BJ (cell line): Measurements from ENCODE around the gene SH2B2. TPM values are rescaled to one million over a fixed set of nuclear protein-coding genes. Genes with fewer than 3 reads are reported as not detected.

Experiments
- CTCF ChIA-PET: fragments of 350-600 bp; formaldehyde crosslinking; extraction: SDS; loops from one replicate; lab custom pipeline; 2021; ENCODE audit warnings: antibody characterized with exemption, inconsistent platforms; lab: Yijun Ruan, JAX
- POLR2A ChIA-PET: fragments of 300-600 bp; sonication (Branson Sonifier 250); formaldehyde crosslinking; extraction: SDS; loops from one replicate; lab custom pipeline; 2021; ENCODE audit warnings: antibody characterized with exemption; lab: Charles Lee
- DNase-seq: peaks from one replicate; pipeline ENCODE4 v3.0.0-alpha.2; 2011; ENCODE audit warnings: low read depth
- H3K27me3 ChIP-seq: 2 replicates; pipeline ENCODE4 v1.6.0; 2011; ENCODE audit warnings: low read length; ENCODE audit not compliant: control insufficient read depth, insufficient read depth
- H3K36me3 ChIP-seq: 2 replicates; pipeline ENCODE4 v1.5.1; 2011; ENCODE audit warnings: low read length; ENCODE audit not compliant: control insufficient read depth, insufficient read depth
- H3K4me3 ChIP-seq: 2 replicates; pipeline ENCODE4 v1.5.1; 2011; ENCODE audit warnings: low read depth, mild to moderate bottlenecking, control low read depth, low read length
- CTCF ChIP-seq: IDR thresholded peaks from 2 replicates; pipeline ENCODE4 v1.5.1; 2011; ENCODE audit warnings: low read depth, mild to moderate bottlenecking, control low read depth, inconsistent platforms, low read length, moderate library complexity; ENCODE audit not compliant: insufficient read depth
- polyA plus RNA-seq: library from polyadenylated mRNA; depleted of rRNA; stranded (reverse); fragments of >200 nt; gene quantifications from 2 replicates; pipeline ENCODE4 v1.2.3, GENCODE V29; 2011

Gene SH2B2
- polyA plus RNA-seq, 1 experiment, result 0.58 TPM

- Histone ChIP-seq H3K36me3 (peaks cover 5% of the 10 kb centered on the region), H3K4me3 (no peak overlapping the region), H3K27me3 (no peaks in the 10 kb centered on the region)
- ChIA-PET POLR2A (no interaction called here), CTCF (interaction anchor here (0.7 to 1.2 kb wide), 2 partner anchors 12 to 31 kb away, joined by 3 to 5 read pairs; no protein-coding TSS in a partner anchor)
- DNase-seq, result no peak
- no peak for TF ChIP-seq CTCF
These were observed 37.9 kb upstream of the SH2B2 start for GRCh38 chr7:102248456-102249395.

- ChIA-PET CTCF (interaction anchor here (0.9 to 1.5 kb wide), 4 partner anchors 16 to 649 kb away, joined by 4 to 5 read pairs (median 4); no protein-coding TSS in a partner anchor), POLR2A (no interaction called here)
- DNase-seq, result no peak
- H3K27me3 ChIP-seq, result no peaks in the 10 kb centered on the region
- H3K36me3 ChIP-seq, result peaks cover 7% of the 10 kb centered on the region
- TF ChIP-seq CTCF, result no peak
- no peak overlapping the region for H3K4me3 ChIP-seq
These were observed 34.9 kb upstream of the SH2B2 start for GRCh38 chr7:102251531-102252365.

- H3K27me3 ChIP-seq, result no peaks in the 10 kb centered on the region
- no peak overlapping the region for H3K4me3 ChIP-seq
- no peak for DNase-seq
- H3K36me3 ChIP-seq, result peaks cover 7% of the 10 kb centered on the region
- POLR2A ChIA-PET, result no interaction called here
- CTCF ChIA-PET, result interaction anchor here (0.9 to 1.5 kb wide), 4 partner anchors 16 to 650 kb away, joined by 4 to 5 read pairs (median 4); no protein-coding TSS in a partner anchor
- TF ChIP-seq CTCF, result no peak
These were observed 34.2 kb upstream of the SH2B2 start for GRCh38 chr7:102252366-102252982.

- H3K36me3 ChIP-seq, result peaks cover 7% of the 10 kb centered on the region
These were observed 33.3 kb upstream of the SH2B2 start for GRCh38 chr7:102253066-102253972.

More at GRCh38 chr7:102253066-102253972, 33.3 kb upstream of the SH2B2 start:
- TF ChIP-seq CTCF, result no peak
- ChIA-PET CTCF (interaction anchor here (0.9 to 1.5 kb wide), 5 partner anchors 17 to 651 kb away, joined by 4 to 5 read pairs (median 4); no protein-coding TSS in a partner anchor), POLR2A (no interaction called here)
- no peak overlapping the region for H3K4me3 ChIP-seq
- DNase-seq, result no peak
- no peaks in the 10 kb centered on the region for H3K27me3 ChIP-seq
